ENCODE measurements around the gene PHF12. TPM values are rescaled to one million over a fixed set of nuclear protein-coding genes. Genes with fewer than 3 reads are reported as not detected.
A peak's percentile ranks its signal among the peaks of the same experiment; 100 is the strongest.

The PHF12 gene
- total RNA-seq, 1 experiment from 2014 or later: 37.6 TPM

GRCh38 chr17:28950752-28951427 lies 428 bp downstream of the PHF12 start:
- POLR2A ChIA-PET: interaction anchor here (0.6 to 10.7 kb wide), 33 partner anchors 8 to 1660 kb away, joined by 3 to 342 read pairs (median 7); partner anchors contain the start of genes BLTP2, DHRS13, FAM222B and FLOT2
- peaks cover 34% of the 10 kb centered on the region for H3K36me3 Mint-ChIP-seq (ENCODE audit: insufficient read depth, unreplicated experiment)
- no peaks in the 10 kb centered on the region for H3K9me3 Mint-ChIP-seq (ENCODE audit: unreplicated experiment)
- H3K27ac Mint-ChIP-seq (ENCODE audit: low read depth, unreplicated experiment): peak overlapping the region; percentile 85
- H3K4me1 Mint-ChIP-seq (ENCODE audit: insufficient read depth, unreplicated experiment): peaks cover 6% of the 10 kb centered on the region
- no peaks in the 10 kb centered on the region for H3K27me3 Mint-ChIP-seq (ENCODE audit: insufficient read depth, unreplicated experiment)
- intact Hi-C loops (cut with micrococcal nuclease): loop anchor here (2.0 kb wide), 1 partner anchor 48 kb away; the partner anchor contains the start of gene DHRS13
- BruUV-seq (replicated peaks): no TSS peak
- CTCF ChIA-PET: interaction anchor here (0.8 to 1.7 kb wide), 3 partner anchors 14 to 199 kb away, joined by 3 to 7 read pairs (median 5); no protein-coding TSS in a partner anchor
- no peak overlapping the region for H3K4me3 Mint-ChIP-seq (ENCODE audit: unreplicated experiment)
- no peak for TF ChIP-seq CTCF (IDR thresholded peaks at IDR 0.05; ENCODE audit: unreplicated experiment)
- peak; percentile 20 for DNase-seq (ENCODE audit: unreplicated experiment)

GRCh38 chr17:28950017-28950751 lies 1.1 kb downstream of the PHF12 start:
- DNase-seq (ENCODE audit: unreplicated experiment): peak; percentile 24
- intact Hi-C loops (cut with micrococcal nuclease): loop anchor here (2.0 kb wide), 1 partner anchor 47 kb away; the partner anchor contains the start of gene DHRS13
- no TSS peak for BruUV-seq (replicated peaks)

GRCh38 chr17:28949185-28950016 lies 1.9 kb downstream of the PHF12 start:
- peak overlapping the region; percentile 85 for H3K27ac Mint-ChIP-seq (ENCODE audit: low read depth, unreplicated experiment)
- no peak for TF ChIP-seq CTCF (IDR thresholded peaks at IDR 0.05; ENCODE audit: unreplicated experiment)
- intact Hi-C loops (cut with micrococcal nuclease): loop anchor here (2.0 to 10.0 kb wide), 3 partner anchors 47 to 137 kb away; partner anchors contain the start of genes DHRS13 and ERAL1
- H3K36me3 Mint-ChIP-seq (ENCODE audit: insufficient read depth, unreplicated experiment): peaks cover 46% of the 10 kb centered on the region
- CTCF ChIA-PET: interaction anchor here (0.5 to 3.5 kb wide), 8 partner anchors 12 to 262 kb away, joined by 3 to 16 read pairs (median 4); partner anchors contain the start of gene NEK8
- no peaks in the 10 kb centered on the region for H3K9me3 Mint-ChIP-seq (ENCODE audit: unreplicated experiment)
- POLR2A ChIA-PET: interaction anchor here (0.6 to 10.7 kb wide), 32 partner anchors 9 to 671 kb away, joined by 3 to 342 read pairs (median 7); partner anchors contain the start of genes DHRS13, FAM222B, FLOT2 and MYO18A
- H3K27me3 Mint-ChIP-seq (ENCODE audit: insufficient read depth, unreplicated experiment): no peaks in the 10 kb centered on the region
- no TSS peak for BruUV-seq (replicated peaks)
- peak; percentile 83 for DNase-seq (ENCODE audit: unreplicated experiment)
- no peak overlapping the region for H3K4me3 Mint-ChIP-seq (ENCODE audit: unreplicated experiment)
- H3K4me1 Mint-ChIP-seq (ENCODE audit: insufficient read depth, unreplicated experiment): peaks cover 6% of the 10 kb centered on the region

More at GRCh38 chr17:28950017-28950751, 1.1 kb downstream of the PHF12 start:
- POLR2A ChIA-PET: interaction anchor here (0.6 to 10.7 kb wide), 26 partner anchors 15 to 379 kb away, joined by 3 to 342 read pairs (median 9); partner anchors contain the start of genes DHRS13, FAM222B, FLOT2 and MYO18A
- no peak overlapping the region for H3K4me3 Mint-ChIP-seq (ENCODE audit: unreplicated experiment)
- H3K4me1 Mint-ChIP-seq (ENCODE audit: insufficient read depth, unreplicated experiment): peaks cover 6% of the 10 kb centered on the region
- H3K9me3 Mint-ChIP-seq (ENCODE audit: unreplicated experiment): no peaks in the 10 kb centered on the region
- H3K36me3 Mint-ChIP-seq (ENCODE audit: insufficient read depth, unreplicated experiment): peaks cover 39% of the 10 kb centered on the region
- TF ChIP-seq CTCF (IDR thresholded peaks at IDR 0.05; ENCODE audit: unreplicated experiment): no peak
- CTCF ChIA-PET: interaction anchor here (0.7 to 1.7 kb wide), 4 partner anchors 13 to 262 kb away, joined by 5 to 7 read pairs (median 6); no protein-coding TSS in a partner anchor
- H3K27me3 Mint-ChIP-seq (ENCODE audit: insufficient read depth, unreplicated experiment): no peaks in the 10 kb centered on the region
- peak overlapping the region; percentile 85 for H3K27ac Mint-ChIP-seq (ENCODE audit: low read depth, unreplicated experiment)

All from MCF 10A (cell line).